GM19240 (cell line): Measurements from ENCODE around the gene LRPAP1.
"Not testable (repeated sequence)": the region's sequence is repeated elsewhere in the genome, so short reads cannot be mapped to it uniquely, and the experiment has no call there.

Experiments used
- DNase-seq: peaks from one replicate; pipeline ENCODE4 v3.0.0; 2011; ENCODE audit warnings: low spot score; ENCODE audit not compliant: insufficient read length

The LRPAP1 gene, protein sequence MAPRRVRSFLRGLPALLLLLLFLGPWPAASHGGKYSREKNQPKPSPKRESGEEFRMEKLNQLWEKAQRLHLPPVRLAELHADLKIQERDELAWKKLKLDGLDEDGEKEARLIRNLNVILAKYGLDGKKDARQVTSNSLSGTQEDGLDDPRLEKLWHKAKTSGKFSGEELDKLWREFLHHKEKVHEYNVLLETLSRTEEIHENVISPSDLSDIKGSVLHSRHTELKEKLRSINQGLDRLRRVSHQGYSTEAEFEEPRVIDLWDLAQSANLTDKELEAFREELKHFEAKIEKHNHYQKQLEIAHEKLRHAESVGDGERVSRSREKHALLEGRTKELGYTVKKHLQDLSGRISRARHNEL

DNA sequence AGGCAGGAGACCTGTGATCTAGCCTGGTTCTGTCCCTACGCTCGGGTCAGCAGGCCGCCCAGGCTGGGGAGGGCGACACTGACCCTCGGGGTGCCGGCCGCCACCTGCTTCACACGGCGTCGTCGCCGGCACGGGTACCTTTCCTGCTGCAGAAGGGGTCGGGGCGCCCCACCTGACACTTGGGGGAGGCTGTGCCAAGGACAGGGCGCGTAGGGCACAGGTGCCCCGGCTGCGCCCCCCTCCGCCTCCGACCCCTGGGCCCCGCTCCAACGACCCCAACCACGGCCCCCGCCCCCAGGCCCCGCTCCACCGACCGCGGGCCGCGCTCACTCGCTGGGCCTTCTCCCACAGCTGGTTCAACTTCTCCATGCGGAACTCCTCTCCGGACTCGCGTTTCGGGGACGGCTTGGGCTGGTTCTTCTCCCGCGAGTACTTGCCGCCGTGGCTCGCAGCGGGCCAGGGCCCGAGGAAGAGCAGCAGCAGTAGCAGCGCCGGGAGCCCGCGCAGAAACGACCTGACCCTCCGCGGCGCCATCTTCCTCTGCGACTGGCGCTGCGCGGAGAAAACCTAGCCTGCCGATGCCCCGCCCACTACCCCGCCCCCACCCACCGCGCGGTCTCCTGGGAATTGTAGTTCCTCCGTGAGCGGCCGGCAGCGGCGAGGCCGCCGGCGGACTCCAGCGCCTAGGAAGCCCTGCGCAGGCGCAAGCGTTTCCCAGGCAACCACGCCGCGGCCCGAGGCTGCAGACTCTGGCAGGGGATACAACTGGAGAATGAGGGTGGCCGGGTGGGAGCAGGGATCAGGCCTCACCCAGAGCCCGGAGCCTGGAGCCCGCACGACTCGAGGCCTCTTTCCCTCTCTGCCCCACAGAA lies at the start of gene LRPAP1:
Gene LRPAP1 (minus strand): TSS at position 544 of the 872 bp plus-strand sequence. CDS start 10 bp downstream, at position 534.
- DNase-seq, result peak; percentile 100

DNA sequence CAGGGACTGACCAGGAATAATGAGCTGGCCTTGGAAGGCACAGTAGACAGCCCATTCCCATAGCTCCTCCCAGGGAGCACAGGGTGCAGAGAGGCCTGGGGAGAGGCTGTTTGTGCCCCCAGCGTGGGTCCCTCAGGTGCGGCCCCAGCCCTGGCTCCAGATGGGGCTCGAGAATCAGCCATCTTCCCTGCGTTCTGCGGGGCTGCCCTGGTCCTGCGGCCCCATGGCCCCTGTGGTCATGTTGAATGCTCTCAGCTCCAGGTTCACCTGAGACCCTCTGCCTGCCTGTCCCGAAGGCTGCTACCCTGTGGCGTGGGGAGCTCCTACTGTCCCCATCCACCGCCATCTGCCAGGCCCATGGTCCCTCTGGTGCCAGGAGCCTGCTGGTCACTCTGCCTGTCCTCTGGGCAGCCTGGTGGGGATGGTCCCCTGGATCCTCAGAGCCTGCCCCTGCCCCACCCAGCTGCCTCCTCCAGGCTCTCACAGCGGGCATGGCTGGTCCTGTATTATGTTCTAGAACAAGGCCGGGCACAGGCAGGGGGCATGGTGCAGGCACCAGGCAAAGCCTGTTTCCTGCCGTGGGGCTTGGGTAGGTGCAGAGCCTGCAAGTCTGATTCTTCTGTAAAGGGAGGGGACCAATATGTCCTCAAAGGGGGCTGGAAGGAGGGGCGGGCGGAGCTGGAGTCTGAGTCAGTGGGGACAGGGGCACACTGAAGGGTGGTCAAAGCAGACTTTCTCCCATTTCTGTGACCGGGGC lies 49.3 kb upstream of the LRPAP1 start:
- not testable (repeated sequence) for DNase-seq

DNA sequence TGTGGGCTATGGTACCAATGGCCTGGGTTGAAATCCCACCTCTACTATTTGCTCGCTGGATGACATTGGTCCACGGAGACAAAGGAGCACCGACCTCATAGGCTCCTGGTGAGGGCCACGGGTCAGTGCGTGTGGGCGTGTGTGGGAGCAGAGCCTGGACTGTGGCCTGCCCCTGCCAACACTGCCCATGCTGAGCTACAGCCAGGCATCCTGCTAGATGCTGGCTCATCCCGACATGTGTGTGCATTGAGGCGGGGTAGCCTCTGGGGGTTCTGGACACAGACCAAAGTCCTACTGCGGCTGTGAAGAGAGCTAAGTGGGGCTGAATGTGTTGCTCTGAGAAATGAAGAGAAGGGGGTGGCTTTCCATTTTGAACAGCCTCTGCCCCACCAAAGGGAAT lies 48.6 kb upstream of the LRPAP1 start:
- not testable (repeated sequence) for DNase-seq

DNA sequence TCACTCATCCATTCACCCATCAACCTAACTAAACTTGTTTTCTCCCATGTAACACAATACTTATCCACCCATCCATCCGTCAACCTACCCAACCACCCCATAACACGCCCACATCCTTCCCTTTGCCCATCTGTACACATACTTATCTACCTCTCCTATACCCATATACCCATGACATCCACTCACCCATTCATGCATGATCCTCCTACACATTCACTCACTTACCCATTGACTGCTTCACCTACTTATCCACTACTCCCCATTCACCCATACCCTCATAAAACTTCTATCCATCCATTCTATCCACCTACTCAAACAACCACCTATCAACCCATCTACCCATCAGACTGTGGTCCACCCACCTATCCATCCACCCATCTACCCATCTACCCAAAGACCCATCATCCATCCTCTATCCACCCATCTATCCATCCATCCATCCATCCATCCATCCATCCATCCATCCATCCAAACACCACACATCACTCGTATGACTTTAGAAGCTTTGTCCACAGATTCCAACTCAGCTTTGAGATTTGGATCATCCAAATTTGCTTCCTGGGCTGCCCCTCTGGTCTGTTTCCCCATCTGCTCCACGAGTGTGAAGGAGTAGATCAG lies 46.4 kb upstream of the LRPAP1 start:
- DNase-seq, result not testable (repeated sequence)

DNA sequence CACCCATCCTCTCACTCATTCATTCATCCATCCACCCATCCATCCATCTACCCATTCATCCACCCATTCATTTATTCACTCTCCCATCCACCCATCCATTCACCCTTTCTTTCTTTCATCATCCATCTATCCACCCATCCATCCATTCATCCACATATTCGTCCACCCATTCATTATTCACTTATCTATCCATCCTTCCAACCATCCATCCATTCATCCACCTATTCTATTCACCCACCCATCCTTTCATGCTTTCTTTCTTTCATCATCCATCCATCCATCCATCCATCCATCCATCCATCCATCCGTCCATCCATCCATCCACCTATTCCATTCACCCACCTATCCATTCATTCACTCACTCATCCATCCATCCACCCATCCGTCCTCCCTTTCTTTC lies 45.8 kb upstream of the LRPAP1 start:
- DNase-seq, result not testable (repeated sequence)

DNA sequence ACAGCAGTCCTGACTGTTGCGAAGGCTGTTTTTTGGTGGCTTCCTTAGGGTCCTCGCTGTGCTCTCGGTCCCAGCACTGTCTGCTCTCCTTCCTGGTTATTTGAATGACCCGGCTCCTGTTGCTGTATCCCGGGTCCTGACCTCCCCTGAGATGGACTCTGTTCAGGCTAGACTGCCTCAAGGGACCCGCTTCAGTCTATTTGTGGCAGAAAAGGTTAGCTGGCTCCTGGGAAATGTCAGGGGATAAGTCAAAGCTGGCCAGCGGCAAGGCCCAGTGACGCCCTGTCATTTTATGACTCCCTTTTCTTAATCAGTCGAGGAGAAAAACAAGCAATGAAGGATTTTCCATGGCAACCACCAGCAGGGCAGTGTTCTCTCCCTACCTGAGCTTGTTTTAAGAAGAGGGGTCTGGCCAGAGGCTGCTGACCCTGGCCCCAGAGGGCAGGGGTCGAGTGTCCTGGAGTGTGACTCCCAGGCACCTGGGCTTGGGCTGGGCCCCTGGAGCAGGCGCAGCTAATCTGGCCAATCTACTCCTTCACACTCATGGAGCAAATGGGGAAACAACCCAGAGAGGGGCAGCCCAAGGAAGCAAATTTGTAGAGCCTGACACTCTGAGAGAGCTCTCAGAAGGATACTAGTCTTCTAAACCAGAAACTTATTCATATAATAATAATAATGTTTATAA lies 45.1 kb upstream of the LRPAP1 start:
- DNase-seq, result not testable (repeated sequence)

DNA sequence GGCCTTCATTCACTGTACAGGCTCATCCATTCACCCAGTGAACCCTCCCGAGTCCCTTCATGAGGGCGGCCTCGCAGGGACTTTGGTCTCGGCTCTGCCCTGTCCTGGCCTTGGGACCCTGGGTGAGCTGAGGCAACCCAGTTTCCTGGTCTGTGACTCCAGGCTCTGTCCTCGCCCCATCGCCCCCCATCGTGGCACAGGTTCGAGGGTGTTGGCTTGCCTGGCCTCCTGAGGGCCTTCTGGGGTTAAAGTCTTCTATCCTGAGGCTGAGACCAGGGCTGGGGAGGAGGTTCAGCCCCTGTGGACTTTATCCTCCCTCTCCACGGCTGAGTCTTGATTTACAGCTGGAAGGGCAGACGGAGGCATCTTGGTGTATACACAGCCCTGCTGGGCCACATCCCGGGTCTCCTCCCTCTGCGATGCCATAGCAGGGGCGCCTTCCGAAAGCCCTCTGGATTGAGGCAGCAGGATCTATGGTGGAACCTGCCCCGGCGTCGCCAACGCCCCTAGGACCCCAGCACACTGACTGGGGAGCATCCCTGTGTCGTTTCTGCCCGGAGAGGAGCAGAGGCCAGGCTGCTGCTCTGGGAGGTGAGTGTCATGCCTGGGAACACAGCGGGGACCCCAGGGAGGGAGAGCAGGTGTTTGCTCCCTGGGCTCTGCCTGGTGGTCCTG lies 44.4 kb upstream of the LRPAP1 start:
- DNase-seq, result not testable (repeated sequence)

DNA sequence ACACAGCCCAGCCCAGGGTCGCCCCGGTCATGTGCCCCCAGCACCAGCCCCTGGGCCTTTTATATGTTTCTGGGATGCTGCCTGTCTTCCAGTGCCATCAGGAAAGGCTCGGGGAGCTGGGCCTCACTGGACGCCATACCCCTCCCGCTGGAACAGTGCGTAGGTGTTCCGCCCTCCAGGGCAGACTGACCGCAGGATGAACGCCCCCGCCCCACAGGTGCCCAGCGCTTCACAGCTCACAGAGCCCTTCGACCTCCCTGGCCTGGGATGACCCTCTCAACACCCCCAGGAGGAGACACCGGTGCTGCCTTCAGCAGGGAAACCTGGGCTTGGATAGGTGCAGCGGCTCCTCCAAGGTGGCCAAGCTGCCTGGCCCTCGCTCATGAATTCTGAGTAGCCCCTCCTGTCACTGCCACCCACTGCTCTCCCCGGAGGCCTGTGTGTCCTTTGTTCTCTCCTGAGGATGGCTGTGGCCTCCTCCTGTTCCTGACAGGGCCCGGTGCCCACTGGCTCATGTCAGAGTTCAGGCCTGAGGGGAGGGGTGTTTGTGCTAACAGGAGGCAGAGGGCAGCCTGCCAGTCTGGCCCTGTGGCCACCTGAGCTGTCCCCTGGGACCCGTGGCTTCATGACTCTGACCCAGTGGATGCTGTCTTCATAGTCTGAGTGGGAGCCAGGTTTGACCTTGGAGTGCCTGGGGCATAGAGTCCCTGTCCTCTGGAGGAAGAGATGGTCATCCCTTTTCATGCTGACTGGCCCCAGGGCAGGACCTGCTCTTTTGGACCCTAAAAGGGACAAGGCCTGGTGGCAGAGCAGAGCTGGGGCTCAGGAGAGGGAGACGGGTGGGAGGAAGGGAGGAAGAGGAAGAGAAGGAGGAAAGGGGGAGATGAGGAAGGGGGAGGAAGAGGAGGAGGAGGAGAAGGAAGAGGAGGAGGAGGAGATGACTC lies 43.5 kb upstream of the LRPAP1 start:
- DNase-seq, result not testable (repeated sequence)

DNA sequence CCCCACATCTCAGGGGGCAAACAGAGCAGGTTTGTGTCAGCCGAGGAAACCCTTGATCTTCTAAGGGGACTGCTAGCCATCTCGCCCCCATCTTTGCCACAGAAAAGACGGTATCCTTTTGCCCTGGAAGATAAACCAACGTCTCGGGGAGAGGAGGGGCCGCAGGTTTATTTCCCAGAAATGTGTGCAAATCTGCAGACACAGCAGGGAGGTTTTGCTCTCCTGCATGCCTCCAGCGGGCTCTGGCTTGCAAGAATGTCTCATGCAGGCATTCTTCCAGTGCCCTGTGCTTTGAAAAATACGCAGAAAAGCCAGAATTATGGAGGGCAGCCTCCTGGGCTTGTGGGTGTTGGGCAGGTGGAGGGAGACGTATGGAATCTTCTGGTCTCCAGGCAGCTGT lies 42.6 kb upstream of the LRPAP1 start:
- DNase-seq, result not testable (repeated sequence)

DNA sequence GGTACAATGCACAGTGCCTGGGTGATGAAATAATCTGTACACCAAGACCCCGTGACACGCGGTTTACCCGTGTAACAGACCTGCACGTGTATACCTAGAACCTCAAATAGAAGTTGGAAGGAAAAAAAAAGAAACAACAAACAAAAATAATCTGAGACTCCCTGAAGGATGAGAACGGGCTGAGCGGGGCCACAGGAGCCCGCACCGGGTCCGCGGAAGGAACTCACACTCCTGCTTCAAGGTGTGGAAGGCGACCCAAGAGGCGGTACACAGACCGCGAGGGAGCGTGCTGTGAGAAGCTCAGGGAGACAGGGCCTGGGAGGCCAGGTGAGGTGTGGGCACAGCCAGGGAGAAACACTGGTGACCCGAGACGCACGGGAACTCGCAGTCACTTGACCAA lies 42.1 kb upstream of the LRPAP1 start:
- not testable (repeated sequence) for DNase-seq

DNA sequence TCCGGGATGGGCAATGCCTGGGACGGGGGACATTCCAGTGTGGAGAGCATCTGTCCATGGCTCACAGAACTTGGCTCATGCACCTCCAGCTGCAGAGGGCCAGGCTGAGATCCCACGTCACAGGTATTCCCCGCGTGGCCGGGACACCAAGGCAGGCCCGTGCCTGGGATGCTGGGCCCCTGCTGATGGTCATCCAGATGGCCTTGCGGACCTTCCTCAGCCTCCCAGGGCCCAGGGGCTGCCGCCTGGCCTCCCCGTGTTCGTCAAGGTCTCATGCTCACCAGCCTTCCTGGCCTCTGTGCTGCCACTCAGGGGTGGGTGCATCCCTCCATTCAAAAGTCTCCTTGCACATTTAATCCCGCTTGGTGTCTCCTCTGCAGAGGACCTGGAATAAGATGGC lies 40.9 kb upstream of the LRPAP1 start:
- no peak for DNase-seq

DNA sequence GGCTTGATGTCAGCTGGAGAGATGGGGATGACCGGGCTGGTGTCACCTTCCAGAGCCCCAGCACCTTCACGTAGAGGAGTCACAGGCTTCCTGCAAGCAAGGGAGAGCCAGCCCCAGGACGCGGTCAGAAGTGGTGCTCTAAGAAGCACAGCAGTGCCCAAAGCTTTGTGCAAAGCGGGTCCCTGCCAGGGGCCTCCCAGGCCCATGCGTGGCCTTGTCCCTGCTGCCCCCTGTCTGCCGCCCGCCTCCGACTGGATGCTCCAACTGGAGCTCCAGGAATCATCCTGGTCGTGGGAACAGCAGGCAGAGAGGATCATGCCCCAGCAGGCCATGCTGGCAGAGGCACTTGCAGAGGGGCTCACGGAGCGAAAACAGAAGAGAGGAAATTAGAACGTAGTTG lies 40.1 kb upstream of the LRPAP1 start:
- DNase-seq, result no peak

DNA sequence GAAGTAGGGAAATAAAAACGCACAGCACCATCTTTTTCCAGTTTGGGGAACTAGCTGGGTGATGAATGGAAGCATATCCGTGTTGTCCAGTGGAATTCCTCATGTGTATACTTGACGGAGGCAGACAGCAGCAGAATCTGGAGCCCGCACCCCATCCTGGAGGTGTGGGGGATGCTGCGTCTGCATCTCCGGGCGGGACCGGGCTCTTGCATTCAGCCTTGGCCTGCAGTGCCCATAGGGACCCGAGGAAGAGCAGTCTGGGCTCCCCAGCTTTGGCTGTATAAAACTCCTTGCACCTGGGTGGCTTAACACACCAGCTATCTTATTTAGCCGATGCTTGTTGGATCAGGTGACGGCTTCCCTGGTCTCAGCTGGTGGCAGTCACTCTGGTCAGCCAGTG lies 39.7 kb upstream of the LRPAP1 start:
- DNase-seq, result no peak

DNA sequence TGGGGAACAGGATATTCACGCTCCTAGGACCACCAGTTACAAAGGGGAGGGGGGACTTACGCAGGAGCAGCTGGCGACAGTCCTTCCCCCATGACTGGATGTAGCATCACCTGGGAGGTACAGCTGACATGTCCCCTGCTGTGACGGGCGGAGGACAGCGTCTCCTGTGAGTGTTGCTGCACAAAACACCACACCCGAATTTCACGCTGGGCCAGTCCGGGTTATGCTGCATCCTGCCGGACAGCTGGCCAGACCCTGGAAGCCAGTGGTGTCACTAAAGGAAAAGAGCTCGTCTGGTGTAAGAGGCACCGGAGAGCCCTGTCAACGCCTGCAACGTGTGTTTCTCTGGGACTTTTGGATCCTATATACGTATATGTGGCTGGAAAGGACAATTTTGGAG lies 38.7 kb upstream of the LRPAP1 start:
- not testable (repeated sequence) for DNase-seq

DNA sequence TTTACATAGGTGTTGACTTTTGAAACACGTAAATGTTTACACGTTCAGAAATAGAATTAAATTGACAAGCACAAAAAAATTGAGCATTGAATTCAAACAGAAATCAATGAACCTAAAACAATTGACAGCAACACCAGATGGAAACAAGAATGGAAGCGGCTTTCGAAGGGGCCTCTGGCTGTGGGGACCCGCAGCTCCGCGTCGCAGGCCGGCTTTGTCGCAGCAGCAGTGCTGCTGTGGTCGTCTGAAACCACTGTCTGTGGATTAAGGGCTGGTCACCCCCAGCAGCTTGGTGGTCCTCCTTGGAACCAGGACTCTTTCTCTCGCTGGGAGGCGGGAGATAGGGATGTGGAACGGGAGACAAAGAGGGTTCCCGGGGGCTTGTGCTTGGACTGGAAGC lies 37.4 kb upstream of the LRPAP1 start:
- DNase-seq, result not testable (repeated sequence)

DNA sequence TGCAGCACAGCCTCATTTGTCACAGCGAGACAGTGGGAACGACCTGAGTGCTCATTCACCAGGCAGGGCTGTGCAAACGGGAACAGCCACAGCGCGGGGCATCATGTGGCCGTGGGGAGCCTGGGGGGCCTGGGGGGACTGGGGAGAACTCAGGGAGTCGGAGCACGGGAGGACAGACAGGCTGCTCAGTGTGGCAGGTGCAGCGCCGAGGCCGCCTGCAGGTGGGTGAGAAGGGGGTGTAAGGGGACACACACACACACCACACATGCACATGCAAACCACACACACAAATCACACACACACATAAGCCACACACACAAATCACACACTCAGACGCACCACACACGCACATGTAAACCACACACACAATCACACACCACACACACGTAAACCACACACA lies 34.5 kb upstream of the LRPAP1 start:
- DNase-seq, result not testable (repeated sequence)

DNA sequence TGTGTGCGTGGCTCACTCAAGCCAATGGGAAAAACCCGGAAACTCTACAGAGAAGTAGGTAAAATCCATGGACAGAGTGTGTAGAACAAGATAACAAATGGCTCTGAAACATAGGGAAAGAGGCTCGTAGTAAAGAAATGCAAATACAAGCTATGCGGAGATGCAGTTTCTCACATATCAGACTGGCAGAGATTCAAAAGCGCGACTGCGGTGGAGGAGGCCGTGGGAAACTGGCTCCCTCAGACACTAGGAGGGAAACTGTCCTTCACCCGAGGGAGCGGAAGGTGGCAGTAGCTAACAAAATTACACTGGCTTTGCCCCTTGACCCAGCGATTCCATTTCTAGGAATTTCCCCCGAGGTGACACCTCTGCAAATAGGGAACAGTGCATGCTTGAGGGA lies 34.1 kb upstream of the LRPAP1 start:
- DNase-seq, result not testable (repeated sequence)

DNA sequence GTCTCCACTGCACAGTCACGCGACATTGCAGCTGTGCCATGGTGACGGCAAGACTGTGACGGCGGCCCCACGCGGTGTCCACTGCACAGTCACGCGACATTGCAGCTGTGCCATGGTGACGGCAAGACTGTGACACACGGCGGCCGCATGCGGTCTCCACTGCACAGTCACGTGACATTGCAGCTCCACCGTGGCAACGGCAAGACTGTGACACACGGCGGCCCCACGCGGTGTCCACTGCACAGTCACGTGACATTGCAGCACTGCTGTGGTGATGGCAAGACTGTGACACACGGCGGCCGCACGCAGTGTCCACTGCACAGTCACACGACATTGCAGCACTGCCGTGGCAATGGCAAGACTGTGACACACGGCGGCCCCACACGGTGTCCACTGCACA lies 32.7 kb upstream of the LRPAP1 start:
- not testable (repeated sequence) for DNase-seq

DNA sequence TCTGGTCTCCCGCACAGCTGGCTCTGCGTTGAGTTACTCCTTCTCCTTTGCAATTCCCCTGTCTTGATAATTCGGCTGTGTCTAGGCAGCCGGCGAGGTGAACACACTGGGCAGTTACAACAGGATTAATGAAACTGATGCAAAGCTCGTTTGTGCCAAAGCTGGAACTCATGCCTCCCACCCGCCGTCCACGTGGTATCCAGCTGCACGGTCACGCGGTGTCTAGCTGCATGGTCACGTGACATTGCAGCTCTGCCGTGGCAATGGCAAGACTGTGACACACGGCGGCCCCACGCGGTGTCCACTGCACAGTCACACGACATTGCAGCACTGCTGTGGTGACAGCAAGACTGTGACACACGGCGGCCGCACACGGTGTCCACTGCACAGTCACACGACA lies 31.2 kb upstream of the LRPAP1 start:
- DNase-seq, result no peak
